WTC11 (cell line): Measurements from ENCODE around the gene ARHGAP10. TPM values are rescaled to one million over a fixed set of nuclear protein-coding genes. Genes with fewer than 3 reads are reported as not detected.

ENCODE experiments used
- ATAC-seq: fragments of 200-7000 bp; cut with Tn5 transposase; 2 replicates; pipeline ENCODE4 v1.10.0; 2021; ENCODE audit warnings: mild to moderate bottlenecking, moderate library complexity
- CTCF ChIA-PET: fragments of 300-600 bp; sonication (Branson Sonifier 250); formaldehyde crosslinking; loops from one replicate; lab custom pipeline; 2021; ENCODE audit warnings: antibody characterized with exemption; lab: Charles Lee
- POLR2A ChIA-PET: fragments of 350-600 bp; sonication (Branson Sonifier 250); formaldehyde crosslinking; loops from one replicate; lab custom pipeline; 2021; ENCODE audit warnings: antibody characterized with exemption; lab: Charles Lee
- DNase-seq: peaks from one replicate; pipeline ENCODE4 v3.0.0; 2021; ENCODE audit warnings: low spot score
- H3K27ac Mint-ChIP-seq: 2 replicates; pipeline ENCODE4 v1.8.0; 2021; ENCODE audit warnings: mixed read lengths
- H3K27me3 Mint-ChIP-seq: 2 replicates; pipeline ENCODE4 v1.8.0; 2021; ENCODE audit warnings: low read depth, mild to moderate bottlenecking, moderate library complexity, mixed read lengths
- H3K36me3 Mint-ChIP-seq: 2 replicates; pipeline ENCODE4 v1.8.0; 2021; ENCODE audit warnings: mixed read lengths
- H3K4me1 Mint-ChIP-seq: 2 replicates; pipeline ENCODE4 v1.8.0; 2022; ENCODE audit warnings: mixed read lengths
- H3K4me3 Mint-ChIP-seq: 2 replicates; pipeline ENCODE4 v1.8.0; 2021; ENCODE audit warnings: mild to moderate bottlenecking, moderate library complexity, mixed read lengths
- H3K9me3 Mint-ChIP-seq: 2 replicates; pipeline ENCODE4 v1.8.0; 2021; ENCODE audit warnings: mixed read lengths
- ATF1 ChIP-seq: sonication (generic); formaldehyde crosslinking; IDR thresholded peaks from 2 replicates; pipeline ENCODE4 v1.8.1; 2023; ENCODE audit warnings: mild to moderate bottlenecking, moderate library complexity, missing genetic modification reagents
- ESRRA ChIP-seq: sonication (generic); formaldehyde crosslinking; IDR thresholded peaks from 2 replicates; pipeline ENCODE4 v1.8.1; 2022; ENCODE audit warnings: mild to moderate bottlenecking, missing genetic modification reagents, borderline replicate concordance
- FOXJ3 ChIP-seq: sonication (generic); formaldehyde crosslinking; IDR thresholded peaks from 2 replicates; pipeline ENCODE4 v1.9.0; 2021; ENCODE audit warnings: missing genetic modification reagents, mild to moderate bottlenecking, borderline replicate concordance
- FOXP1 ChIP-seq: sonication (generic); formaldehyde crosslinking; IDR thresholded peaks from 2 replicates; pipeline ENCODE4 v1.8.0; 2022; ENCODE audit warnings: missing genetic modification reagents, mild to moderate bottlenecking, moderate library complexity, borderline replicate concordance
- IRF2 ChIP-seq: sonication (generic); formaldehyde crosslinking; IDR thresholded peaks from 2 replicates; pipeline ENCODE4 v1.8.0; 2022; ENCODE audit warnings: low read depth, missing genetic modification reagents, borderline replicate concordance
- NFATC4 ChIP-seq: fragments of 250-450 bp; sonication (Bioruptor Pico); IDR thresholded peaks from 2 replicates; pipeline ENCODE4 v1.9.0; 2021; ENCODE audit warnings: mild to moderate bottlenecking
- OVOL2 ChIP-seq: fragments of 250-450 bp; sonication (Bioruptor Pico); IDR thresholded peaks from 2 replicates; pipeline ENCODE4 v1.9.0; 2021; ENCODE audit warnings: mild to moderate bottlenecking, borderline replicate concordance
- RELA ChIP-seq: sonication (generic); formaldehyde crosslinking; IDR thresholded peaks from 2 replicates; pipeline ENCODE4 v1.8.1; 2022; ENCODE audit warnings: missing genetic modification reagents, mild to moderate bottlenecking, borderline replicate concordance
- SOX15 ChIP-seq: fragments of 250-450 bp; sonication (Bioruptor Pico); IDR thresholded peaks from 2 replicates; pipeline ENCODE4 v1.9.0; 2021; ENCODE audit warnings: mild to moderate bottlenecking
- ZNF121 ChIP-seq: sonication (generic); formaldehyde crosslinking; IDR thresholded peaks from 2 replicates; pipeline ENCODE4 v1.8.0; 2023; ENCODE audit warnings: missing genetic modification reagents
- ZNF317 ChIP-seq: sonication (generic); formaldehyde crosslinking; IDR thresholded peaks from 2 replicates; pipeline ENCODE4 v1.8.1; 2023; ENCODE audit warnings: low read depth, mild to moderate bottlenecking, moderate library complexity, missing genetic modification reagents, borderline replicate concordance
- total RNA-seq: library from RNA; stranded (reverse); gene quantifications from 3 replicates; pipeline ENCODE4 v1.2.3, GENCODE V29; 2021
- TF ChIP-seq, protein P1 (sequence below): fragments of 250-450 bp; sonication (Bioruptor Pico); IDR thresholded peaks from 2 replicates; pipeline ENCODE4 v1.9.0; 2021; ENCODE audit warnings: moderate library complexity, mild to moderate bottlenecking, inconsistent platforms, borderline replicate concordance
- TF ChIP-seq, protein P2 (sequence below): sonication (generic); formaldehyde crosslinking; IDR thresholded peaks from 2 replicates; pipeline ENCODE4 v1.8.1; 2022; ENCODE audit warnings: missing genetic modification reagents, borderline replicate concordance
- TF ChIP-seq, protein P3 (sequence below): sonication (generic); formaldehyde crosslinking; IDR thresholded peaks from 2 replicates; pipeline ENCODE4 v1.8.1; 2023; ENCODE audit warnings: mild to moderate bottlenecking, missing genetic modification reagents
- TF ChIP-seq, protein P4 (sequence below): sonication (generic); formaldehyde crosslinking; IDR thresholded peaks from 2 replicates; pipeline ENCODE4 v1.8.1; 2023; ENCODE audit warnings: mild to moderate bottlenecking, missing genetic modification reagents, borderline replicate concordance

ARHGAP10 gene
- total RNA-seq, 1 experiment from 2014 or later = 9.6 TPM

DNA sequence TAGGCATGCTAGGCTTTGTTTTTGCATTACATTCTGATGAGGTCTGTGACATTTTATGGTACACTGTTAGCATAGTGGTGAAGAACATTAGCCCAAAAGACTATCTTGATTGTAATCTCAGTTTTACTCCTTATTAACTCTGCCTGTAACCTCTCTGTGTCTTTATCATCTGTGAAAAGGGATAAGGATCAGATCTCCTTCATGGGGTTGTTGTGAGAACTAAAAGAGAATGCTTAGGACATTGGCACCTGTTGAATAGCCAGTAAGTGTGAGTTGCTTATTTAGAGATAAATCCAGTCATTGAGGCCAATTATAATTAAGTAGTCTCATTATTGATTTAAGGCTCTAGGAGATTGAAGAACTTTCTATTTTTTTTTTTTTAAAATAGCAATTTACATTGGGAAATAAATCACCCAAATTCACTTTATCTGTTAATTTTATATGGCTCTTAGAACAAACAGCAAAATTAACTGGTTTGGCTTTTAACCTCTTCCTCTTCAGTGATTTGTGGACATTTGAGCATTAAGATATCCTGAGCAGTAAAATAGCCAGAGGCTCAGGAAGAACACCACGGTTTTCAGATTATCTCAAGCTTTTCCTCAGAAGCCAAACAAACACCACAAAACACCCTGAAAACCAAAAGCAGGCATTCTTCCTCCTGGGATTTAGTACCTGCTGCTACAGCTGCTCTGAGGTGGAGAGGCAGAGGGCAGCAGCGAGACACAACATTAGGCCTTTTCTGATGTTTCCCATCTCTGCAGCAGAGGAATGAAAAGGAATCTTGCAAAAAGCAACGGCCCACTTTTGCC is 192.9 kb downstream of the ARHGAP10 start:
- POLR2A ChIA-PET = no interaction called here
- no peaks in the 10 kb centered on the region for H3K9me3 Mint-ChIP-seq
- ATAC-seq (peak; percentile 94), DNase-seq (peak; percentile 48)
- no peaks in the 10 kb centered on the region for H3K27me3 Mint-ChIP-seq
- CTCF ChIA-PET = interaction anchor here (0.7 to 1.6 kb wide), 2 partner anchors 58 to 89 kb away, joined by 4 to 8 read pairs; no protein-coding TSS in a partner anchor
- no peak overlapping the region for H3K4me3 Mint-ChIP-seq
- H3K36me3 Mint-ChIP-seq = no peaks in the 10 kb centered on the region
- TF ChIP-seq, protein P1, sequence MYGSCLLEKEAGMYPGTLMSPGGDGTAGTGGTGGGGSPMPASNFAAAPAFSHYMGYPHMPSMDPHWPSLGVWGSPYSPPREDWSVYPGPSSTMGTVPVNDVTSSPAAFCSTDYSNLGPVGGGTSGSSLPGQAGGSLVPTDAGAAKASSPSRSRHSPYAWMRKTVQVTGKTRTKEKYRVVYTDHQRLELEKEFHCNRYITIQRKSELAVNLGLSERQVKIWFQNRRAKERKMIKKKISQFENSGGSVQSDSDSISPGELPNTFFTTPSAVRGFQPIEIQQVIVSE = no peak
- TF ChIP-seq FOXJ3 (CRISPR knock-in tag) (no peak), FOXP1 (no peak), IRF2 (no peak), ATF1 (no peak), ZNF317 (CRISPR knock-in tag) (no peak), ZNF121 (CRISPR knock-in tag) (no peak)
- TF ChIP-seq, protein P2, sequence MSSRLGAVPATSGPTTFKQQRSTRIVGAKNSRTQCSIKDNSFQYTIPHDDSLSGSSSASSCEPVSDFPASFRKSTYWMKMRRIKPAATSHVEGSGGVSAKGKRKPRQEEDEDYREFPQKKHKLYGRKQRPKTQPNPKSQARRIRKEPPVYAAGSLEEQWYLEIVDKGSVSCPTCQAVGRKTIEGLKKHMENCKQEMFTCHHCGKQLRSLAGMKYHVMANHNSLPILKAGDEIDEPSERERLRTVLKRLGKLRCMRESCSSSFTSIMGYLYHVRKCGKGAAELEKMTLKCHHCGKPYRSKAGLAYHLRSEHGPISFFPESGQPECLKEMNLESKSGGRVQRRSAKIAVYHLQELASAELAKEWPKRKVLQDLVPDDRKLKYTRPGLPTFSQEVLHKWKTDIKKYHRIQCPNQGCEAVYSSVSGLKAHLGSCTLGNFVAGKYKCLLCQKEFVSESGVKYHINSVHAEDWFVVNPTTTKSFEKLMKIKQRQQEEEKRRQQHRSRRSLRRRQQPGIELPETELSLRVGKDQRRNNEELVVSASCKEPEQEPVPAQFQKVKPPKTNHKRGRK (CRISPR knock-in tag) = no peak
- H3K4me1 Mint-ChIP-seq = peaks cover 12% of the 10 kb centered on the region
- H3K27ac Mint-ChIP-seq = no peak overlapping the region

DNA sequence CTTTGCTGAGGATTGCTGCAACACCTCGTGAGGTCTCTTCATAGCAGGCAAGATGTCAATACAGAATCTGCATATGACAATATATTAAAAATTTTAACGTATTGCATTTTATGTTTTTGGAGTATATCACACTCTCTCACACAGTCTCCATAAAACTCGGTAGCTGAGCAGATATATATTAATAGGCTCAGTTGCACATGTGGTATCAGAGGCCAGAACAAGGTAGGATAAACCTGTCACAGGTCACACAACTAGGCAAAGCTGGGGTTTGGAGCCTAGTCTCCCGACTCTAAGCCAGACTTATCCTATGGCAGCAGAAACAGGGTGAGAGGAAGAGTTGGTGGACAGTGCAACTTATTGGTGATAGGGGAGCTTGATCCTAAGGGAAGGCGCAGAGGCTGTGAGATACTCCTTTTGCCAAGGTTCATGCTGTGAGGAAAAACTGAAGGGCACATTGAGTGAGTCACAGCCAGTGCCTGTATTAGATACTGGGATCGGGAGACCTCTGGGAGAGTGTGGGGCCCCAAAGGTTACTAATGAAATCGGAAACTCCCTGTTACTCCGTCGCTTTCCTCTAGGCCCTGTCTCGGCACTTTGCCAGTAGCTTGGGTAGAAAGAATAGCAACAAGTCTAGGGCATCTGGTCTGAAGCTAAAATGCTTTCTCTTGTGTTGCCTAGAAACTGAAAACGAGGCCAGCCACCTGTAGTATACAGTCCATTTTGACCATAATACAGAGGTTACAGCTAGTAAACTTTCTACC is 195.7 kb downstream of the ARHGAP10 start:
- CTCF ChIA-PET = interaction anchor here (1.6 to 2.2 kb wide), 2 partner anchors 56 to 60 kb away, joined by 7 read pairs; no protein-coding TSS in a partner anchor
- peak; percentile 72 for ATAC-seq

More for the DNA sequence above, 195.7 kb downstream of the ARHGAP10 start:
- Mint-ChIP-seq H3K36me3 (no peaks in the 10 kb centered on the region), H3K9me3 (peaks cover 5% of the 10 kb centered on the region; the same call in 1 of the 2 replicates), H3K4me1 (peaks cover 12% of the 10 kb centered on the region), H3K27ac (no peak overlapping the region), H3K4me3 (no peak overlapping the region), H3K27me3 (no peaks in the 10 kb centered on the region)
- POLR2A ChIA-PET = no interaction called here
- no peak for TF ChIP-seq IRF2
- no peak for TF ChIP-seq ESRRA (CRISPR knock-in tag)
- no peak for TF ChIP-seq OVOL2 (CRISPR knock-in tag)
- TF ChIP-seq, protein P3, sequence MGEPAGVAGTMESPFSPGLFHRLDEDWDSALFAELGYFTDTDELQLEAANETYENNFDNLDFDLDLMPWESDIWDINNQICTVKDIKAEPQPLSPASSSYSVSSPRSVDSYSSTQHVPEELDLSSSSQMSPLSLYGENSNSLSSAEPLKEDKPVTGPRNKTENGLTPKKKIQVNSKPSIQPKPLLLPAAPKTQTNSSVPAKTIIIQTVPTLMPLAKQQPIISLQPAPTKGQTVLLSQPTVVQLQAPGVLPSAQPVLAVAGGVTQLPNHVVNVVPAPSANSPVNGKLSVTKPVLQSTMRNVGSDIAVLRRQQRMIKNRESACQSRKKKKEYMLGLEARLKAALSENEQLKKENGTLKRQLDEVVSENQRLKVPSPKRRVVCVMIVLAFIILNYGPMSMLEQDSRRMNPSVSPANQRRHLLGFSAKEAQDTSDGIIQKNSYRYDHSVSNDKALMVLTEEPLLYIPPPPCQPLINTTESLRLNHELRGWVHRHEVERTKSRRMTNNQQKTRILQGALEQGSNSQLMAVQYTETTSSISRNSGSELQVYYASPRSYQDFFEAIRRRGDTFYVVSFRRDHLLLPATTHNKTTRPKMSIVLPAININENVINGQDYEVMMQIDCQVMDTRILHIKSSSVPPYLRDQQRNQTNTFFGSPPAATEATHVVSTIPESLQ (CRISPR knock-in tag) = no peak
- TF ChIP-seq FOXJ3 (CRISPR knock-in tag) = no peak
- no peak for TF ChIP-seq RELA (CRISPR knock-in tag)
- TF ChIP-seq NFATC4 (CRISPR knock-in tag) = no peak
- TF ChIP-seq ZNF317 (CRISPR knock-in tag) = no peak
- TF ChIP-seq SOX15 = no peak
- TF ChIP-seq, protein P4, sequence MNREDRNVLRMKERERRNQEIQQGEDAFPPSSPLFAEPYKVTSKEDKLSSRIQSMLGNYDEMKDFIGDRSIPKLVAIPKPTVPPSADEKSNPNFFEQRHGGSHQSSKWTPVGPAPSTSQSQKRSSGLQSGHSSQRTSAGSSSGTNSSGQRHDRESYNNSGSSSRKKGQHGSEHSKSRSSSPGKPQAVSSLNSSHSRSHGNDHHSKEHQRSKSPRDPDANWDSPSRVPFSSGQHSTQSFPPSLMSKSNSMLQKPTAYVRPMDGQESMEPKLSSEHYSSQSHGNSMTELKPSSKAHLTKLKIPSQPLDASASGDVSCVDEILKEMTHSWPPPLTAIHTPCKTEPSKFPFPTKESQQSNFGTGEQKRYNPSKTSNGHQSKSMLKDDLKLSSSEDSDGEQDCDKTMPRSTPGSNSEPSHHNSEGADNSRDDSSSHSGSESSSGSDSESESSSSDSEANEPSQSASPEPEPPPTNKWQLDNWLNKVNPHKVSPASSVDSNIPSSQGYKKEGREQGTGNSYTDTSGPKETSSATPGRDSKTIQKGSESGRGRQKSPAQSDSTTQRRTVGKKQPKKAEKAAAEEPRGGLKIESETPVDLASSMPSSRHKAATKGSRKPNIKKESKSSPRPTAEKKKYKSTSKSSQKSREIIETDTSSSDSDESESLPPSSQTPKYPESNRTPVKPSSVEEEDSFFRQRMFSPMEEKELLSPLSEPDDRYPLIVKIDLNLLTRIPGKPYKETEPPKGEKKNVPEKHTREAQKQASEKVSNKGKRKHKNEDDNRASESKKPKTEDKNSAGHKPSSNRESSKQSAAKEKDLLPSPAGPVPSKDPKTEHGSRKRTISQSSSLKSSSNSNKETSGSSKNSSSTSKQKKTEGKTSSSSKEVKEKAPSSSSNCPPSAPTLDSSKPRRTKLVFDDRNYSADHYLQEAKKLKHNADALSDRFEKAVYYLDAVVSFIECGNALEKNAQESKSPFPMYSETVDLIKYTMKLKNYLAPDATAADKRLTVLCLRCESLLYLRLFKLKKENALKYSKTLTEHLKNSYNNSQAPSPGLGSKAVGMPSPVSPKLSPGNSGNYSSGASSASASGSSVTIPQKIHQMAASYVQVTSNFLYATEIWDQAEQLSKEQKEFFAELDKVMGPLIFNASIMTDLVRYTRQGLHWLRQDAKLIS (CRISPR knock-in tag) = no peak
- DNase-seq = no peak
